ENCODE results near the gene FNDC11. TPM values are rescaled to one million over a fixed set of nuclear protein-coding genes. Genes with fewer than 3 reads are reported as not detected.
"Not testable (repeated sequence)": the region's sequence is repeated elsewhere in the genome, so short reads cannot be mapped to it uniquely, and the experiment has no call there.

Gene FNDC11
- total RNA-seq, 2 experiments from 2014 or later = 0.55 to 0.61 TPM

- DNase-seq = peak; percentile 80
- Mint-ChIP-seq H3K4me3 (peak overlapping the region; percentile 45), H3K27me3 (peaks cover 2% of the 10 kb centered on the region), H3K27ac (peak overlapping the region; percentile 42), H3K36me3 (no peaks in the 10 kb centered on the region), H3K9me3 (no peaks in the 10 kb centered on the region), H3K4me1 (ENCODE audit: low read depth) (peaks cover 25% of the 10 kb centered on the region)
- POLR2A ChIA-PET = interaction anchor here (0.6 to 1.9 kb wide), 4 partner anchors 19 to 147 kb away, joined by 3 to 4 read pairs (median 4); no protein-coding TSS in a partner anchor
- CTCF ChIA-PET = interaction anchor here (0.9 to 2.1 kb wide), 6 partner anchors 24 to 471 kb away, joined by 3 to 11 read pairs (median 4); partner anchors contain the start of genes PTK6 and RTEL1
- intact Hi-C loops (cut with micrococcal nuclease) = no loop called here
Observed at GRCh38 chr20:63567386-63568169, 13.6 kb downstream of the FNDC11 start.

GRCh38 chr20:63568170-63568981 lies 14.4 kb downstream of the FNDC11 start:
- no peaks in the 10 kb centered on the region for H3K36me3 Mint-ChIP-seq
- no peaks in the 10 kb centered on the region for H3K9me3 Mint-ChIP-seq
- peaks cover 25% of the 10 kb centered on the region for H3K4me1 Mint-ChIP-seq (ENCODE audit: low read depth)
- ChIA-PET CTCF (interaction anchor here (0.6 to 2.1 kb wide), 6 partner anchors 31 to 471 kb away, joined by 3 to 11 read pairs (median 4); partner anchors contain the start of genes PTK6 and RTEL1), POLR2A (interaction anchor here (0.7 to 1.9 kb wide), 3 partner anchors 18 to 146 kb away, joined by 3 to 4 read pairs (median 4); no protein-coding TSS in a partner anchor)
- H3K27me3 Mint-ChIP-seq = peaks cover 2% of the 10 kb centered on the region
- H3K27ac Mint-ChIP-seq = no peak overlapping the region
- intact Hi-C loops (cut with micrococcal nuclease) = no loop called here
- H3K4me3 Mint-ChIP-seq = peak overlapping the region; percentile 45
- DNase-seq = no peak

GRCh38 chr20:63568986-63569949 lies 15.3 kb downstream of the FNDC11 start:
- Mint-ChIP-seq H3K9me3 (no peaks in the 10 kb centered on the region), H3K4me1 (ENCODE audit: low read depth) (peaks cover 25% of the 10 kb centered on the region), H3K36me3 (no peaks in the 10 kb centered on the region), H3K27ac (no peak overlapping the region), H3K27me3 (peaks cover 2% of the 10 kb centered on the region), H3K4me3 (no peak overlapping the region)
- ChIA-PET POLR2A (interaction anchor here (0.9 to 1.9 kb wide), 2 partner anchors 17 to 59 kb away, joined by 4 read pairs; no protein-coding TSS in a partner anchor), CTCF (interaction anchor here (0.6 to 2.1 kb wide), 4 partner anchors 22 to 307 kb away, joined by 3 to 11 read pairs (median 6); partner anchors contain the start of gene PTK6)
- intact Hi-C loops (cut with micrococcal nuclease) = no loop called here
- DNase-seq = no peak

GRCh38 chr20:63570281-63571086 lies 16.5 kb downstream of the FNDC11 start:
- DNase-seq = no peak
- H3K4me3 Mint-ChIP-seq = no peak overlapping the region
- H3K27me3 Mint-ChIP-seq = peaks cover 2% of the 10 kb centered on the region
- CTCF ChIA-PET = no interaction called here
- intact Hi-C loops (cut with micrococcal nuclease) = no loop called here
- H3K4me1 Mint-ChIP-seq (ENCODE audit: low read depth) = peaks cover 25% of the 10 kb centered on the region
- no peak overlapping the region for H3K27ac Mint-ChIP-seq
- H3K36me3 Mint-ChIP-seq = no peaks in the 10 kb centered on the region
- no peaks in the 10 kb centered on the region for H3K9me3 Mint-ChIP-seq
- POLR2A ChIA-PET = interaction anchor here (0.7 kb wide), 1 partner anchor 296 kb away, joined by 3 read pairs; no protein-coding TSS in a partner anchor

- CTCF ChIA-PET; H3K4me3 Mint-ChIP-seq; H3K27ac Mint-ChIP-seq; DNase-seq; intact Hi-C loops (cut with micrococcal nuclease); H3K9me3 Mint-ChIP-seq; H3K36me3 Mint-ChIP-seq; H3K27me3 Mint-ChIP-seq: not testable (repeated sequence)
- H3K4me1 Mint-ChIP-seq (ENCODE audit: low read depth) = peaks cover 25% of the 10 kb centered on the region
- POLR2A ChIA-PET = interaction anchor here (0.7 kb wide), 1 partner anchor 295 kb away, joined by 3 read pairs; no protein-coding TSS in a partner anchor
Observed at GRCh38 chr20:63571087-63571478, 17.1 kb downstream of the FNDC11 start.

- ChIA-PET POLR2A (no interaction called here), CTCF (interaction anchor here (1.2 kb wide), 1 partner anchor 69 kb away, joined by 3 read pairs; no protein-coding TSS in a partner anchor)
- no peak overlapping the region for H3K4me3 Mint-ChIP-seq
- intact Hi-C loops (cut with micrococcal nuclease) = no loop called here
- no peak overlapping the region for H3K27ac Mint-ChIP-seq
- H3K36me3 Mint-ChIP-seq = no peaks in the 10 kb centered on the region
- H3K4me1 Mint-ChIP-seq (ENCODE audit: low read depth) = peaks cover 21% of the 10 kb centered on the region
- DNase-seq = no peak
- H3K9me3 Mint-ChIP-seq = no peaks in the 10 kb centered on the region
- H3K27me3 Mint-ChIP-seq = peaks cover 4% of the 10 kb centered on the region
Observed at GRCh38 chr20:63572071-63572787, 18.3 kb downstream of the FNDC11 start.

GRCh38 chr20:63572788-63573646 lies 19.1 kb downstream of the FNDC11 start:
- no peak for DNase-seq
- H3K27ac Mint-ChIP-seq = no peak overlapping the region
- no peaks in the 10 kb centered on the region for H3K9me3 Mint-ChIP-seq
- POLR2A ChIA-PET = no interaction called here
- H3K4me1 Mint-ChIP-seq (ENCODE audit: low read depth) = peaks cover 13% of the 10 kb centered on the region
- peak overlapping the region; percentile 73 for H3K4me3 Mint-ChIP-seq
- H3K36me3 Mint-ChIP-seq = no peaks in the 10 kb centered on the region
- CTCF ChIA-PET = interaction anchor here (1.2 kb wide), 1 partner anchor 69 kb away, joined by 3 read pairs; no protein-coding TSS in a partner anchor
- peaks cover 4% of the 10 kb centered on the region for H3K27me3 Mint-ChIP-seq
- intact Hi-C loops (cut with micrococcal nuclease) = no loop called here

GRCh38 chr20:63573647-63574131 lies 19.7 kb downstream of the FNDC11 start:
- Mint-ChIP-seq H3K9me3 (no peaks in the 10 kb centered on the region), H3K36me3 (no peaks in the 10 kb centered on the region), H3K4me3 (peak overlapping the region; percentile 73), H3K4me1 (ENCODE audit: low read depth) (peaks cover 6% of the 10 kb centered on the region), H3K27me3 (peaks cover 4% of the 10 kb centered on the region), H3K27ac (no peak overlapping the region)
- ChIA-PET POLR2A (no interaction called here), CTCF (interaction anchor here (1.2 kb wide), 1 partner anchor 68 kb away, joined by 3 read pairs; no protein-coding TSS in a partner anchor)
- intact Hi-C loops (cut with micrococcal nuclease) = no loop called here
- no peak for DNase-seq

- intact Hi-C loops (cut with micrococcal nuclease) = no loop called here
- H3K4me3 Mint-ChIP-seq = peak within 1 kb of the TSS; percentile 73
- no peaks in the 10 kb centered on the region for H3K36me3 Mint-ChIP-seq
- H3K27ac Mint-ChIP-seq = no peak within 1 kb of the TSS
- peaks cover under 1% of the 10 kb centered on the region for H3K4me1 Mint-ChIP-seq (ENCODE audit: low read depth)
- peak; percentile 79 for DNase-seq
- no peaks in the 10 kb centered on the region for H3K9me3 Mint-ChIP-seq
- H3K27me3 Mint-ChIP-seq = peaks cover 3% of the 10 kb centered on the region
- CTCF ChIA-PET = no interaction called here
- POLR2A ChIA-PET = no interaction called here
Observed at GRCh38 chr20:63574156-63574828, 20.3 kb downstream of the FNDC11 start, which contains the start of gene HELZ2. HELZ2 (minus strand) TSS chr20:63574239; CDS start chr20:63572385, 1,854 bp downstream.

Data from activated CD4-positive, alpha-beta memory T cell treated with anti-CD3 and anti-CD28 coated beads for 36 hours (primary cell).